Activated T-helper 1 cell treated with anti-CD3 and anti-CD28 coated beads, Interleukin-2, amount 50 U/mL, for 16 hours (primary cell): ENCODE results near the gene CRISPLD2.

ENCODE experiments used
- DNase-seq, 2 donors: peaks; one replicate each; pipeline ENCODE4 v3.0.0-alpha.2; 2020; ENCODE audit warnings: low read depth in 1 of 2, low spot score in 1 of 2

CRISPLD2 gene

GRCh38 chr16:84819644-84820304 lies at the start of gene CRISPLD2:
Gene CRISPLD2 (plus strand): TSS chr16:84819985. CDS start chr16:84838496, 18,511 bp downstream.
- peak; percentile 69 to 70 for DNase-seq

- DNase-seq: no peak
Observed at GRCh38 chr16:84773312-84773711, 46.5 kb upstream of the CRISPLD2 start.

GRCh38 chr16:84774810-84775209 lies 45.0 kb upstream of the CRISPLD2 start:
- no peak for DNase-seq

- no peak for DNase-seq
Observed at GRCh38 chr16:84775262-84775810, 44.4 kb upstream of the CRISPLD2 start.

GRCh38 chr16:84777435-84777834 lies 42.4 kb upstream of the CRISPLD2 start:
- no peak for DNase-seq

GRCh38 chr16:84778720-84779119 lies 41.1 kb upstream of the CRISPLD2 start:
- no peak for DNase-seq

GRCh38 chr16:84780063-84780462 lies 39.7 kb upstream of the CRISPLD2 start:
- DNase-seq: no peak

GRCh38 chr16:84780544-84781376 lies 39.0 kb upstream of the CRISPLD2 start:
- DNase-seq: no peak

GRCh38 chr16:84782846-84783245 lies 36.9 kb upstream of the CRISPLD2 start:
- DNase-seq: no peak

- DNase-seq: no peak
Observed at GRCh38 chr16:84785843-84786581, 33.8 kb upstream of the CRISPLD2 start.

- DNase-seq: no peak
Observed at GRCh38 chr16:84786605-84787262, 33.1 kb upstream of the CRISPLD2 start.

GRCh38 chr16:84787263-84787622 lies 32.5 kb upstream of the CRISPLD2 start:
- DNase-seq: no peak

GRCh38 chr16:84788920-84789391 lies 30.8 kb upstream of the CRISPLD2 start:
- no peak for DNase-seq

GRCh38 chr16:84789431-84789830 lies 30.4 kb upstream of the CRISPLD2 start:
- DNase-seq: no peak

GRCh38 chr16:84790301-84790700 lies 29.5 kb upstream of the CRISPLD2 start:
- DNase-seq: no peak

- DNase-seq: no peak
Observed at GRCh38 chr16:84791088-84791487, 28.7 kb upstream of the CRISPLD2 start.

GRCh38 chr16:84791501-84791900 lies 28.3 kb upstream of the CRISPLD2 start:
- DNase-seq: no peak

- DNase-seq: no peak
Observed at GRCh38 chr16:84794186-84794585, 25.6 kb upstream of the CRISPLD2 start.

- no peak for DNase-seq
Observed at GRCh38 chr16:84794626-84795025, 25.2 kb upstream of the CRISPLD2 start.

- no peak for DNase-seq
Observed at GRCh38 chr16:84795329-84796053, 24.3 kb upstream of the CRISPLD2 start.
